Suprapubic skin (tissue), 4 donors: ENCODE results near the gene OSCP1. TPM values are rescaled to one million over a fixed set of nuclear protein-coding genes. Genes with fewer than 3 reads are reported as not detected.

Experiments
- DNase-seq, 2 donors: peaks; one replicate each; pipeline ENCODE4 v3.0.0-alpha.2; 2019; ENCODE audit warnings: low spot score in 2 of 2
- H3K27ac ChIP-seq: fragments of 200-600 bp; sonication (generic); one replicate; pipeline ENCODE4 v1.5.1; 2019
- H3K27me3 ChIP-seq: fragments of 200-600 bp; sonication (generic); one replicate; pipeline ENCODE4 v1.5.1; 2019
- H3K36me3 ChIP-seq: fragments of 200-600 bp; sonication (generic); one replicate; pipeline ENCODE4 v1.5.1; 2019
- H3K4me1 ChIP-seq: fragments of 200-600 bp; sonication (generic); one replicate; pipeline ENCODE4 v1.5.1; 2019
- H3K4me3 ChIP-seq: fragments of 200-600 bp; sonication (generic); one replicate; pipeline ENCODE4 v1.5.1; 2019; ENCODE audit warnings: mild to moderate bottlenecking
- H3K9me3 ChIP-seq: fragments of 200-600 bp; sonication (generic); one replicate; pipeline ENCODE4 v1.5.1; 2019
- EP300 ChIP-seq: sonication (generic); formaldehyde crosslinking; IDR thresholded peaks from one replicate; pipeline ENCODE4 v1.6.1; 2017; ENCODE audit warnings: antibody characterized with exemption
- POLR2A ChIP-seq, 2 donors: fragments of 450-650 bp; IDR thresholded peaks; one replicate each; pipeline ENCODE4 v1.6.1; 2017; ENCODE audit warnings: antibody characterized with exemption in 2 of 2, mild to moderate bottlenecking in 2 of 2, moderate library complexity in 2 of 2
- POLR2AphosphoS5 ChIP-seq, 3 donors: sonication (generic); formaldehyde crosslinking; IDR thresholded peaks; one replicate each; pipeline ENCODE4 v1.6.1; 2017; ENCODE audit warnings: antibody characterized with exemption in 3 of 3
- WGBS: methylation state at CpG from one replicate; pipeline ENCODE4 v1.1.5; 2018; 5-methylcytosine and 5-hydroxymethylcytosine counted together
- total RNA-seq, 4 donors: library from RNA; depleted of rRNA; stranded (reverse); fragments of >200 nt; gene quantifications; one replicate each; pipeline ENCODE4 v1.1.0, GENCODE V29; 2016
- TF ChIP-seq, protein P1 (sequence below), 2 donors: fragments of 200-600 bp in 1 of 2; fragments of 450-650 bp in 1 of 2; sonication (generic) in 1 of 2; IDR thresholded peaks; one replicate each; pipeline ENCODE4 v1.5.1; 2016 to 2019; ENCODE audit warnings: antibody characterized with exemption in 2 of 2, mild to moderate bottlenecking in 1 of 2, moderate library complexity in 1 of 2

Gene OSCP1
- total RNA-seq, 4 donors from 2014 or later = 3.8 to 15.4 (median 7.9) TPM

DNA sequence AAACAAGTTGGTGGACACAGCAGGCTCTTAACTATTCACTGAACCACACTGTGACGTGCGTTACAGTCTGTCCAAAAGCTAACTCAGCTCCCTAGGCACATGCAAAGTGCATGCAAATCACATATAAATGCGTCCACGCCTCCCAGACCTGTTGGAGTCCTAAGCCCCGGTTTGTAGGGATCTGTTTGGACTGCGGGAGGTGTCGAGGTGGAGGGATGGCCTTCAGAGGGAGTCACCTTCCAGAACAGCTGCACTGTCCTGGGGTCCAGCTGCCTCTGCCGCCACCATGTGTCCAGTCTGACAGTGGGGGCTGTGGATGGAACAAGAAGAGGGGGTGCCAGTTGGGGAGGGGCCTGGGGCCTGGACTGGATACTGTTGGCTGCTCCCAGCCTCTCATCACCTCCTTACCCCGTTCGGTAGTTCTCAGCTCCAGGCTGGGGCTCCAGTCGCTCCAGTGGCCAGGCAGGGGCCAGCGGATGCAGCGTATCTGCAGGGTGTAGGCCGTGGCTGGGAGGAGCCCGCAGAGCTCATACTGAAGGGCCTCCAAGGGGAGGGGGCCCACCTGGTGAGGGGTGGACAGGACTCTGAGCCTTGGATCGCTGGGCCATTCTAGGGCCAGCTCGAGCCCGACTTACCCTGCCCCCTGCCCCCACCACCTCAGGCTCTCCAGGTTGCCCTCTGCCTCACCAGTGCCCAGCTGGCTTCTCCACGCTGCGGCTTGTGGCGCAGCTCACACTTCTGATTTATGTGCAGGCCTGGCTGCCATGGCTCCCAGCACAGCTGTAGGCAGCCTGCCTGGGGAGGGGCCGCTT, 21.8 kb upstream of the OSCP1 start:
- 75% methylated on average over 13 of the region's 22 CpGs for WGBS
- DNase-seq = no peak
- H3K4me1 ChIP-seq = peaks cover 6% of the 10 kb centered on the region
- no peak overlapping the region for H3K27ac ChIP-seq
- no peaks in the 10 kb centered on the region for H3K36me3 ChIP-seq
- no peaks in the 10 kb centered on the region for H3K27me3 ChIP-seq
- H3K9me3 ChIP-seq = no peaks in the 10 kb centered on the region
- H3K4me3 ChIP-seq = no peak overlapping the region
- TF ChIP-seq POLR2AphosphoS5 (IDR thresholded peaks at IDR 0.05) (no peak), EP300 (no peak), POLR2A (IDR thresholded peaks at IDR 0.05) (no peak)
- TF ChIP-seq, protein P1, sequence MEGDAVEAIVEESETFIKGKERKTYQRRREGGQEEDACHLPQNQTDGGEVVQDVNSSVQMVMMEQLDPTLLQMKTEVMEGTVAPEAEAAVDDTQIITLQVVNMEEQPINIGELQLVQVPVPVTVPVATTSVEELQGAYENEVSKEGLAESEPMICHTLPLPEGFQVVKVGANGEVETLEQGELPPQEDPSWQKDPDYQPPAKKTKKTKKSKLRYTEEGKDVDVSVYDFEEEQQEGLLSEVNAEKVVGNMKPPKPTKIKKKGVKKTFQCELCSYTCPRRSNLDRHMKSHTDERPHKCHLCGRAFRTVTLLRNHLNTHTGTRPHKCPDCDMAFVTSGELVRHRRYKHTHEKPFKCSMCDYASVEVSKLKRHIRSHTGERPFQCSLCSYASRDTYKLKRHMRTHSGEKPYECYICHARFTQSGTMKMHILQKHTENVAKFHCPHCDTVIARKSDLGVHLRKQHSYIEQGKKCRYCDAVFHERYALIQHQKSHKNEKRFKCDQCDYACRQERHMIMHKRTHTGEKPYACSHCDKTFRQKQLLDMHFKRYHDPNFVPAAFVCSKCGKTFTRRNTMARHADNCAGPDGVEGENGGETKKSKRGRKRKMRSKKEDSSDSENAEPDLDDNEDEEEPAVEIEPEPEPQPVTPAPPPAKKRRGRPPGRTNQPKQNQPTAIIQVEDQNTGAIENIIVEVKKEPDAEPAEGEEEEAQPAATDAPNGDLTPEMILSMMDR (IDR thresholded peaks at IDR 0.05) = no peak

DNA sequence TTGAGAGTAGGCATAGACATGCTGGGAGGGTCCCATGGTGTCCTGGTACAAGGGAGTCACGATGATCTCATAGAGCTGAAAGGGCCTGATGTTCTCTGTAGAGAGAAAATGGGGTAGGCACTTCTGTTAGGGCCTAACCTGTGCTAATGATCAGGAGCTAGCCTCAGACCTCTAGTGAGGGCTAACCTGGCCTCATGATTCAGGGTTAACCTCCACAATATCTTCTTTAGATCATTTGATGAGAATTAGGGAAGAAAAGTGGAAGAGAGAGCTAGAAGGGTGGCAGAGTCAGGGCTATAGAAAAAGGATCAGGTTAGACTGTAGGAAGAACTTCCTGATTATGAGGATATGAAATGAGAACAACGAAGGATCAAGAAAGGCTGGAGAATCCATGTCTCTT, 18.9 kb upstream of the OSCP1 start:
- 88% methylated on average over 2 of the region's 2 CpGs for WGBS
- DNase-seq = no peak

DNA sequence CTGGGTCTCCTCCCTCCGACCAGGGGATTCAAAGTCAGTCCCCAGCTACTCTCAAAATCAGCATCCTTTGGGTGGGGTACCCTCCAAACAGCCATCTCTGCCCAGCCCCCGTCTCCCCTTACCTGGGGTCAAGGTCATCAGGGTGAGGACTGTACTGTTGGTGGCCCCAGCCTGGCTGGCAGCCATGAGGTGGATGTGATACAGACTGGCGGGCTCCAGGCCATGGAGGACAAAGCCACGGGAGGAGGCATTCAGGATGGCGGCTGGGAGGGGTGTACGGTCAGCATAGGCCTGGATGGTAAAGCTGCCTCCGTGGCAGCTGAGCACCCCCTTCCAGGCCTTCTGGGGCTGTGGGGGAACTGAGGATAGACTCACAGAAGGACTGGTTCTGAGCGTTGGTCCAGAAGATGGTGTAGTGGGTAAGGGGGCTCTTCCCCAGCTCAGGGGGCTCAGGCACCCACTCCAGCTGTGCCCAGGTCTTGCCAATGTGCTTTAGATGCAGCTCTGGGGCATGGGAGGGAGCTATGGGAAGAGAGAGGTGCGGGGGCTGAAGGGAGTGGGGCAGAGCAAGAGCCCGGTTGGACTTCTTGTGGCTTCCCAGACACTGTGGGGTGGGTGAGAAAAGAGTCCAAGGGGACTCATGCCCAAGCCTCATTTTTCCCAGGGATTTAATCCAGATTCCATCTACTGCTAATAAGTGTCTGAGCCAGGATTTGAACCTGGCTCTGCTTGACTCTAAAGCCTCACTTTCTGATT, 17.6 kb upstream of the OSCP1 start:
- 80% methylated on average over 10 of the region's 10 CpGs for WGBS
- peaks cover 18% of the 10 kb centered on the region for H3K4me1 ChIP-seq
- DNase-seq = no peak
- no peaks in the 10 kb centered on the region for H3K27me3 ChIP-seq
- H3K27ac ChIP-seq = no peak overlapping the region
- no peaks in the 10 kb centered on the region for H3K9me3 ChIP-seq
- no peaks in the 10 kb centered on the region for H3K36me3 ChIP-seq
- TF ChIP-seq POLR2AphosphoS5 (IDR thresholded peaks at IDR 0.05) = no peak
- TF ChIP-seq POLR2A (IDR thresholded peaks at IDR 0.05) = no peak
- TF ChIP-seq, protein P1 (IDR thresholded peaks at IDR 0.05) = no peak
- no peak for TF ChIP-seq EP300
- no peak overlapping the region for H3K4me3 ChIP-seq

More for the DNA sequence above, 18.9 kb upstream of the OSCP1 start:
- no peak for TF ChIP-seq POLR2AphosphoS5 (IDR thresholded peaks at IDR 0.05)
- TF ChIP-seq, protein P1 (IDR thresholded peaks at IDR 0.05) = no peak
- TF ChIP-seq EP300 = no peak
- no peak for TF ChIP-seq POLR2A (IDR thresholded peaks at IDR 0.05)
- Histone ChIP-seq H3K27me3 (no peaks in the 10 kb centered on the region), H3K36me3 (no peaks in the 10 kb centered on the region), H3K27ac (no peak overlapping the region), H3K4me1 (peaks cover 8% of the 10 kb centered on the region), H3K9me3 (no peaks in the 10 kb centered on the region), H3K4me3 (no peak overlapping the region)

DNA sequence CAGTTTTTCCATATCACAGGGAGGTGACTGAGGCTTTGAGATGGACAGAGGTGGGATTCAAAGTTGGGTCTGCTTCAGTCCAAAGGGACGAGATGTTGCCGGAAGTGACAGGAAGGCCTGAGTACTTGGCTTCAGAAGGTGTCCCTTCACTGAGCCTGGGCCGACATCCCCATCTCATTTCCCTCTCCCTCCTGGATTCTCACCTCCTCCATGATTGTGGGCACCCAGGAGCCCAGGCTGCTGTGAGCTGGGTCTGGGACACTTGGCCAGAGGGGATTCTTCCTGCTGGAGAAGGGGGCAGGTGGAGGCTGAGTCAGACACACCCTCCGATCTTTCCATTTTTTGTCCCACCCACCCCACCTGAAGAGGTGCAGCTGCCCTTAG, 16.8 kb upstream of the OSCP1 start:
- H3K27ac ChIP-seq = no peak overlapping the region
- DNase-seq = no peak
- no peak overlapping the region for H3K4me3 ChIP-seq
- peaks cover 24% of the 10 kb centered on the region for H3K4me1 ChIP-seq
- H3K9me3 ChIP-seq = no peaks in the 10 kb centered on the region
- no peaks in the 10 kb centered on the region for H3K27me3 ChIP-seq
- peaks cover 3% of the 10 kb centered on the region for H3K36me3 ChIP-seq
- TF ChIP-seq POLR2A (IDR thresholded peaks at IDR 0.05) = no peak
- no peak for TF ChIP-seq POLR2AphosphoS5 (IDR thresholded peaks at IDR 0.05)
- TF ChIP-seq, protein P1 (IDR thresholded peaks at IDR 0.05) = no peak
- no peak for TF ChIP-seq EP300
- WGBS = 89% methylated on average over 4 of the region's 4 CpGs
